ENCODE data around the gene PLSCR3. TPM values are rescaled to one million over a fixed set of nuclear protein-coding genes. Genes with fewer than 3 reads are reported as not detected.
"Not testable (repeated sequence)": the region's sequence is repeated elsewhere in the genome, so short reads cannot be mapped to it uniquely, and the experiment has no call there.

PLSCR3 gene
- total RNA-seq, 1 donor from 2014 or later, result 9.0 TPM

GRCh38 chr17:7367083-7367482 is 27.2 kb downstream of the PLSCR3 start:
- FAIRE-seq (no peak), DNase-seq (ENCODE audit: low read depth) (no peak)
- H3K36me3 ChIP-seq (ENCODE audit: control insufficient read depth, insufficient read depth, low read length), result no peaks in the 10 kb centered on the region
- H3K4me3 ChIP-seq (ENCODE audit: low read depth, low read length), result no peak overlapping the region
- no peaks in the 10 kb centered on the region for H3K27me3 ChIP-seq (ENCODE audit: control insufficient read depth, insufficient read depth, low read length)
- TF ChIP-seq CTCF (IDR thresholded peaks at IDR 0.05; ENCODE audit: insufficient read depth, low read length, severe bottlenecking), result no peak

- H3K4me3 ChIP-seq (ENCODE audit: low read depth, low read length); H3K27me3 ChIP-seq (ENCODE audit: control insufficient read depth, insufficient read depth, low read length); H3K36me3 ChIP-seq (ENCODE audit: control insufficient read depth, insufficient read depth, low read length); DNase-seq (ENCODE audit: low read depth): not testable (repeated sequence)
- peak; percentile 92 for FAIRE-seq
Observed at GRCh38 chr17:7365963-7366362, 28.4 kb downstream of the PLSCR3 start.

- FAIRE-seq, result no peak
- Histone ChIP-seq H3K27me3 (ENCODE audit: control insufficient read depth, insufficient read depth, low read length) (no peaks in the 10 kb centered on the region), H3K4me3 (ENCODE audit: low read depth, low read length) (no peak overlapping the region), H3K36me3 (ENCODE audit: control insufficient read depth, insufficient read depth, low read length) (no peaks in the 10 kb centered on the region)
- TF ChIP-seq CTCF (IDR thresholded peaks at IDR 0.05; ENCODE audit: insufficient read depth, low read length, severe bottlenecking), result no peak
- peak; percentile 75 for DNase-seq (ENCODE audit: low read depth)
Observed at GRCh38 chr17:7363311-7363710, 31.0 kb downstream of the PLSCR3 start.

GRCh38 chr17:7361906-7362305 is 32.4 kb downstream of the PLSCR3 start:
- no peak for TF ChIP-seq CTCF (IDR thresholded peaks at IDR 0.05; ENCODE audit: insufficient read depth, low read length, severe bottlenecking)
- no peaks in the 10 kb centered on the region for H3K27me3 ChIP-seq (ENCODE audit: control insufficient read depth, insufficient read depth, low read length)
- no peaks in the 10 kb centered on the region for H3K36me3 ChIP-seq (ENCODE audit: control insufficient read depth, insufficient read depth, low read length)
- H3K4me3 ChIP-seq (ENCODE audit: low read depth, low read length), result no peak overlapping the region
- peak; percentile 47 for FAIRE-seq
- DNase-seq (ENCODE audit: low read depth), result peak; percentile 91

GRCh38 chr17:7357381-7357780 is 36.9 kb downstream of the PLSCR3 start:
- no peak overlapping the region for H3K4me3 ChIP-seq (ENCODE audit: low read depth, low read length)
- FAIRE-seq (no peak), DNase-seq (ENCODE audit: low read depth) (no peak)
- no peaks in the 10 kb centered on the region for H3K36me3 ChIP-seq (ENCODE audit: control insufficient read depth, insufficient read depth, low read length)
- no peak for TF ChIP-seq CTCF (IDR thresholded peaks at IDR 0.05; ENCODE audit: insufficient read depth, low read length, severe bottlenecking)
- no peaks in the 10 kb centered on the region for H3K27me3 ChIP-seq (ENCODE audit: control insufficient read depth, insufficient read depth, low read length)

GRCh38 chr17:7356756-7357155 is 37.6 kb downstream of the PLSCR3 start:
- FAIRE-seq, result no peak
- TF ChIP-seq CTCF (IDR thresholded peaks at IDR 0.05; ENCODE audit: insufficient read depth, low read length, severe bottlenecking), result no peak
- Histone ChIP-seq H3K4me3 (ENCODE audit: low read depth, low read length) (no peak overlapping the region), H3K27me3 (ENCODE audit: control insufficient read depth, insufficient read depth, low read length) (no peaks in the 10 kb centered on the region), H3K36me3 (ENCODE audit: control insufficient read depth, insufficient read depth, low read length) (no peaks in the 10 kb centered on the region)
- no peak for DNase-seq (ENCODE audit: low read depth)
